ENCODE measurements around the gene CSTF1.

The CSTF1 gene

DNA sequence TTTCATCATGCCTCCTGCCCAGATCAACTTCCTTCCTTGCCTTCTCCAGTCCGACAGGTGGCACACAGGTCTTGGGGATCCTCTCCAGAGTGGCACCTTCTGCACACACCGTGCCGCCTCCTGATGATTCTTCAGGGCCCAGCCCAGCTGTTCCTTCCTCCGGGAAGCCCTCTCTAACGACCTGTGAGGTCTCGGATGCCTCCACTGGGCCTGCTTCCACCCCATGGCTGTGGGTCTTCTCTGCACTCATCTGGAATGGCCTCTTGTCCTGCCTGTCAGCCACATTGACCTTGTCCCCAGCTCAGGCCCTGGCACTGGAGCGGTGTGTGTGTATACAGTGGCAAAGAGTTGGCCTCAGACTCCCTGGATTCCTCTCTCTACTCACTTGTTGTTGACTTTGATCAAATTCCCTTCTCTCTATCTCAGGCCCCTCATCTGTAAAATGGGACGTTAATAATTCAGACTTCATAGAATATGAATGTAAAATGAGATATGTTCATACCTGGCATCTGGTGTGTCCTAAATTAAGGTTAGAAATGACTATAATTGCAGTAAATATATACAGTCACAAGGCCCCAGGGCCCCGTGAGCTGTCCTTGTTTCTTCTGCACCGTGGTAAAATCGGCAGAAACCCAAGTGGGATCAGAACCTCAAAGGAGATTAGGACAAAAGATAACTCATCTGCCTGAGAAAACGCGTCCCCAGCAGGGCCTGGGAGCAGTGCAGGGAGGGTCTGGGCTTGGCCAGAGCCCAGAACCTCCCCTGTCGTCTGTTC lies 32.1 kb upstream of the CSTF1 start:
- H3K4me3 ChIP-seq (ENCODE audit: low read depth, low read length) = peak overlapping the region; percentile 79
- TF ChIP-seq, protein P1, sequence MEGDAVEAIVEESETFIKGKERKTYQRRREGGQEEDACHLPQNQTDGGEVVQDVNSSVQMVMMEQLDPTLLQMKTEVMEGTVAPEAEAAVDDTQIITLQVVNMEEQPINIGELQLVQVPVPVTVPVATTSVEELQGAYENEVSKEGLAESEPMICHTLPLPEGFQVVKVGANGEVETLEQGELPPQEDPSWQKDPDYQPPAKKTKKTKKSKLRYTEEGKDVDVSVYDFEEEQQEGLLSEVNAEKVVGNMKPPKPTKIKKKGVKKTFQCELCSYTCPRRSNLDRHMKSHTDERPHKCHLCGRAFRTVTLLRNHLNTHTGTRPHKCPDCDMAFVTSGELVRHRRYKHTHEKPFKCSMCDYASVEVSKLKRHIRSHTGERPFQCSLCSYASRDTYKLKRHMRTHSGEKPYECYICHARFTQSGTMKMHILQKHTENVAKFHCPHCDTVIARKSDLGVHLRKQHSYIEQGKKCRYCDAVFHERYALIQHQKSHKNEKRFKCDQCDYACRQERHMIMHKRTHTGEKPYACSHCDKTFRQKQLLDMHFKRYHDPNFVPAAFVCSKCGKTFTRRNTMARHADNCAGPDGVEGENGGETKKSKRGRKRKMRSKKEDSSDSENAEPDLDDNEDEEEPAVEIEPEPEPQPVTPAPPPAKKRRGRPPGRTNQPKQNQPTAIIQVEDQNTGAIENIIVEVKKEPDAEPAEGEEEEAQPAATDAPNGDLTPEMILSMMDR (IDR thresholded peaks at IDR 0.05; ENCODE audit: low read depth, low read length) = no peak

DNA sequence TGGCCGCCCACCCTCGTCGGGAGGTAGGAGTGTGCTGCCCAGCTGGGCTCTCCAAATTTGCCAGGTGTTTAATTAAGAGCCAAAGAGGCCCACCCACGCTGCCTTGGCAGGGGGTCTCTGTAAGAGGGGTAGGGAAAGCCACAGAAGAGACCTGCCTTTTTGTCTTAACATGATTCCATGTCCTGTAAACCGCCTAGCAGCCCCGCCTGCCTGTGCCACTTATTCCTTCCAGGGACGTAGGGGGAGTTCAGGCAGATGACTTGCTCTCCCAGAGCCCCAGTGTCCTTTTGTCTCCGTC lies 31.6 kb upstream of the CSTF1 start:
- H3K4me3 ChIP-seq (ENCODE audit: low read depth, low read length) = no peak overlapping the region

DNA sequence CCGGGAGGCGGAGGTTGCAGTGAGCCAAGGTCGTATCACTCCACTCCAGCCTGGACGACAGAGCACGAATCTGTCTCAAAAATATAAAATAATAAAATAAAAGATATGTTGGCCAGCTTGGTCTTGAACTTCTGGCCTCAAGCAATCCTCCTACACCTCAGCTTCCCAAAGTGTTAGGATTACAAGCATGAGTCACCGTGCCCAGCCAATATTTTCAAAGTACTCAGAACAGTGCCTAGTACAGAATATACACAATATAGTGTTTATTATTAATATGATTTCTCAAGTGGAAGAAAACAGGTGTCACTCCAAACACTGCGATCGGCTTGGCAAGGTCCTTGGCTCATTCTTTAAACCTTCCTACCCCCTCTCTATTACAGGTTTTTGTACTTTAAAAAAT lies 30.5 kb upstream of the CSTF1 start:
- no peak overlapping the region for H3K4me3 ChIP-seq (ENCODE audit: low read depth, low read length)
- TF ChIP-seq, protein P1 (IDR thresholded peaks at IDR 0.05; ENCODE audit: low read depth, low read length) = no peak

More for the DNA sequence above, 31.6 kb upstream of the CSTF1 start:
- TF ChIP-seq, protein P1 (IDR thresholded peaks at IDR 0.05; ENCODE audit: low read depth, low read length) = no peak

DNA sequence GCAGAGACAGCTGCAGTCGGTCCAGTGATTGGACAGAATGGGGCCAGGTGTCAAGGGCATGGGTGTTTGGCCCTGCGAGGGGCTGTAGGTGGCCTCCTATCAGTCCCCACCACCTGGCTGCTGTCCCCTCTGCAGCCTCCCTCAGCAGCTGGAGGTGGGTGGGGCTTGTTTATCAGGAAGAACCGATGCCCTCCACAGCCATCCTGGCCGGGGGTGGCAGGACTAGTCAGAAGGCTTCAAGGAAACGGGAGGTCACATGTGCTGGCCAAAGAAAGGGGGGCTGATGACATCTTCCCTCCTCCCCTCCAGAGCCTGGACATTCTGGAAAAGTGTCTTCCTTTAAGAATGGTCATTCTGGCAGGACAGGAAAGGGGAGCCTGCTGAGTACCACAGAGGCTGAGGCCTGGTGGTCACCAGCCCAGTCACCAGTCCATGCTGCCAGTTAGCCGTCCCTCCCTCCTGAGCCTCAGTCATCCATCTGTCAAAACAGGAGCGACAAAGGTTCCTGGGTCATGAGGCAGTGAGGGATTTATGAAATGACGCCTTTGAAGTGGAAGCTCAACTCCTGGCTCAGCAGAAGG lies 29.5 kb upstream of the CSTF1 start:
- TF ChIP-seq, protein P1 (IDR thresholded peaks at IDR 0.05; ENCODE audit: low read depth, low read length) = no peak

DNA sequence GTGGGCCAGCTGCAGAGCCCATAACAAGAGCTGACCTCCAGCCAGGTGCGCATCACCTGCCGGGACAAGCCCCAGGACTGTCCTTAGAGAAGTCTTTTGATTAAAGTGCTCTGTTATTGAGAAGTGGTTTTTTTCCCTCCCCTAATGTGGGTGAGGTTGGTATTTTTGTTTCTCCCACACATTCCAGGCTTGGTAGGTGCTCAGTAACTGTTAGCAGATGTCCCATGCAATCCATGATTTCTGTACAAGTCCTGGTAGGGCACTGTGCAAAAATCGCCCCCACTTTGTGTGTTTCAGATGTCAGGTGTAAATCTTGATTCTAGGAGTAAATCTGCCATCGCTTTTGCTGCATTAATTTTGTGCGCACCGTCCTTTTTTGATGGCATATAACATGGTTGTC lies 29.0 kb upstream of the CSTF1 start:
- TF ChIP-seq, protein P1 (IDR thresholded peaks at IDR 0.05; ENCODE audit: low read depth, low read length) = no peak
- no peak overlapping the region for H3K4me3 ChIP-seq (ENCODE audit: low read depth, low read length)

More for the DNA sequence above, 29.5 kb upstream of the CSTF1 start:
- no peak overlapping the region for H3K4me3 ChIP-seq (ENCODE audit: low read depth, low read length)

DNA sequence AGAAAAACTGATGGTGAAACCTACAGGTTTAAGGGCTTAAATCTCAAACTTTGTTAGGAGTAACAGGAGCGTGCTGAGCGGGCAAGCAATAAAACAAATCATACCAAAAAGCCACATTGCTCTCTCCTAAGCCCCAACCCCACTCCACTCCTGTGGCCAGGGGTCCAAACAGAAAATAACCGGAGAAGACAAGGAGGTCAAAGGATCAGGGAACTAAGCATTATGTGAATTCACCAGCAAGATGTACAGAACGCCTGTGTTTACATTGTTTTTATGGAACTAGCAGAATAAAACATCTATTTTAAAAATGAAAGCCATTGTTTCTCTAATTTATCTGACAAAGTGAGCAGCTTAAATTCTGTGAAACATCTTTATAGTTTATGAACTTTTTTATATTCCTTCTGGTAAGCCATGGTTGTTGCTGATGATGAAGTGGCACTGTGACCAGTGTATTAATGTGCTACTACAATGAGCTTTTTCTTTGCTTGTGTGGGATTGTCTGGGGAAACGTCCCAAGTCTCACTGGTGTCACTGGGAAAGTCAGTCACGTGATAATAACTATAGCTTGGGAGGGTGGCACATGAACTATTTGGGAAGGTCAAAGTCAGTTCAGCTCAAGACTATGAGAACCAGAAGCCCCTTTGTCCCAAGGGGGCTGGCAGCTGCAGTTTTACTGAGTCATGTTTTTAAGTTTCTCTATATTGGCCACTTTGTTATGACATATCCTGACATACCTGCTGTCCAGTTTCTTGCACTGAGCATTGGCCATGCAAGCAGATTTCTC lies 23.9 kb upstream of the CSTF1 start:
- no peak overlapping the region for H3K4me3 ChIP-seq (ENCODE audit: low read depth, low read length)
- TF ChIP-seq, protein P1 (IDR thresholded peaks at IDR 0.05; ENCODE audit: low read depth, low read length) = no peak

DNA sequence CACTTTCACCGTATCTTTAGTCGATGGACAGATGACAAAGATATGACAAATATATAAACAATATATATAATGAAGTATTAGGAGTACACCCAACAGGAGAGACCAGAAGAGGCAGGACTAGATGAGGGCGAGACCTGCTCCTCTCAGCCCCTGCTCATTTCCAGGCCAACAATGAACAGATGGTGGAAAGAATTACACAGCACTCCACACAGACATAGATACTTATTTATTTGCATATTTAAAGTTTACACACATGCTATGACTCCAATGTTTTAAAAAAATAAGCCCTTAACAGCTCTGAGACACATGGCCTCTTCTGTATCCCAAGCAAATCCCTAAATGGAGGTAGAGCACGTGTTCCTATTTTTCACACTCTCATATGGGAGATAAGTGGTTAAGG lies 23.3 kb upstream of the CSTF1 start:
- TF ChIP-seq, protein P1 (IDR thresholded peaks at IDR 0.05; ENCODE audit: low read depth, low read length) = no peak
- no peak overlapping the region for H3K4me3 ChIP-seq (ENCODE audit: low read depth, low read length)
